HL-60 (cell line): ENCODE results near the gene UBQLN2.

Source experiments
- DNase-seq, 2 experiments: peaks; one replicate each; pipeline ENCODE4 v3.0.0-alpha.2; 2010 to 2020; ENCODE audit warnings: low read depth in 1 of 2, low spot score in 1 of 2
- H3K27ac ChIP-seq: fragments of 250-450 bp; sonication (Bioruptor Pico); replicated peaks from 2 replicates; pipeline ENCODE4 v1.5.1; 2020; ENCODE audit warnings: mild to moderate bottlenecking, moderate library complexity
- H3K27me3 ChIP-seq: fragments of 250-450 bp; sonication (Bioruptor Pico); 2 replicates; pipeline ENCODE4 v1.5.1; 2021; ENCODE audit warnings: mild to moderate bottlenecking, moderate library complexity; ENCODE audit not compliant: insufficient read depth, poor library complexity, severe bottlenecking
- H3K4me3 ChIP-seq: replicated peaks from 2 replicates; pipeline ENCODE4 v1.5.1; 2011; ENCODE audit warnings: mild to moderate bottlenecking, control low read depth, low read length; ENCODE audit not compliant: insufficient read depth
- CTCF ChIP-seq: IDR thresholded peaks from one replicate; pipeline ENCODE4 v1.5.1; 2011; ENCODE audit warnings: low read length, control low read depth, inconsistent platforms; ENCODE audit not compliant: insufficient read depth
- GABPA ChIP-seq: IDR thresholded peaks from 2 replicates; pipeline ENCODE4 v1.6.1; 2012; ENCODE audit warnings: low read depth
- POLR2AphosphoS5 ChIP-seq: IDR thresholded peaks from 2 replicates; pipeline ENCODE4 v1.6.1; 2012; ENCODE audit warnings: low read depth
- REST ChIP-seq: IDR thresholded peaks from 2 replicates; pipeline ENCODE4 v1.6.1; 2012; ENCODE audit warnings: low read depth; ENCODE audit not compliant: insufficient replicate concordance
- SPI1 ChIP-seq: IDR thresholded peaks from 2 replicates; pipeline ENCODE4 v1.6.1; 2012; ENCODE audit warnings: low read depth, mild to moderate bottlenecking, borderline replicate concordance

The UBQLN2 gene

GRCh38 chrX:56572975-56573374 lies 9.5 kb downstream of the UBQLN2 start:
- no peak overlapping the region for H3K27ac ChIP-seq
- TF ChIP-seq POLR2AphosphoS5 (no peak), CTCF (no peak), SPI1 (no peak), REST (no peak), GABPA (no peak)
- DNase-seq = no peak
- H3K4me3 ChIP-seq = no peak overlapping the region
- H3K27me3 ChIP-seq = no peaks in the 10 kb centered on the region

GRCh38 chrX:56574861-56575260 lies 11.4 kb downstream of the UBQLN2 start:
- no peaks in the 10 kb centered on the region for H3K27me3 ChIP-seq
- no peak for TF ChIP-seq POLR2AphosphoS5
- no peak for TF ChIP-seq SPI1
- no peak for TF ChIP-seq REST
- TF ChIP-seq CTCF = no peak
- no peak for TF ChIP-seq GABPA
- DNase-seq = no peak
- H3K27ac ChIP-seq = no peak overlapping the region
- H3K4me3 ChIP-seq = no peak overlapping the region

GRCh38 chrX:56576721-56577120 lies 13.3 kb downstream of the UBQLN2 start:
- H3K27me3 ChIP-seq = no peaks in the 10 kb centered on the region
- H3K27ac ChIP-seq = no peak overlapping the region
- TF ChIP-seq POLR2AphosphoS5 (no peak), GABPA (no peak), CTCF (no peak), SPI1 (no peak), REST (no peak)
- H3K4me3 ChIP-seq = no peak overlapping the region
- DNase-seq = no peak
